HUES48 (cell line): ENCODE data around the gene PNLIPRP2.
A peak's percentile ranks its signal among the peaks of the same experiment; 100 is the strongest.

Source experiments
- H3K27ac ChIP-seq: one replicate; pipeline ENCODE4 v1.7.0; 2013; ENCODE audit warnings: low read depth, low read length, inconsistent platforms
- H3K27me3 ChIP-seq: 2 replicates; pipeline ENCODE4 v1.6.1; 2013; ENCODE audit warnings: mild to moderate bottlenecking, low read length; ENCODE audit not compliant: control insufficient read depth, insufficient read depth
- H3K36me3 ChIP-seq: 2 replicates; pipeline ENCODE4 v1.6.1; 2013; ENCODE audit warnings: low read length; ENCODE audit not compliant: control insufficient read depth, insufficient read depth
- H3K4me1 ChIP-seq: 2 replicates; pipeline ENCODE4 v1.6.1; 2013; ENCODE audit warnings: mild to moderate bottlenecking, low read length; ENCODE audit not compliant: control insufficient read depth, insufficient read depth
- H3K4me3 ChIP-seq: 2 replicates; pipeline ENCODE4 v1.5.1; 2013; ENCODE audit warnings: mild to moderate bottlenecking, low read depth, low read length
- H3K9ac ChIP-seq: 2 replicates; pipeline ENCODE4 v1.6.1; 2013; ENCODE audit warnings: mild to moderate bottlenecking, low read depth, low read length, moderate library complexity
- H3K9me3 ChIP-seq: 2 replicates; pipeline ENCODE4 v1.6.1; 2013; ENCODE audit warnings: low read length; ENCODE audit not compliant: control insufficient read depth, insufficient read depth

PNLIPRP2 gene

GRCh38 chr10:116614796-116615195 lies 6.0 kb upstream of the PNLIPRP2 start:
- H3K9ac ChIP-seq: no peak overlapping the region

GRCh38 chr10:116615199-116615776 lies 5.5 kb upstream of the PNLIPRP2 start:
- H3K9ac ChIP-seq: no peak overlapping the region
- no peaks in the 10 kb centered on the region for H3K9me3 ChIP-seq
- H3K4me1 ChIP-seq: 0 out of 2 replicates have a peak, but pooled peaks cover 3% of the 10 kb centered on the region
- no peak overlapping the region for H3K27ac ChIP-seq
- no peak overlapping the region for H3K4me3 ChIP-seq
- H3K36me3 ChIP-seq: no peaks in the 10 kb centered on the region
- H3K27me3 ChIP-seq: peaks cover 7% of the 10 kb centered on the region; the same call in 1 of the 2 replicates

More at GRCh38 chr10:116614796-116615195, 6.0 kb upstream of the PNLIPRP2 start:
- H3K4me1 ChIP-seq: 0 out of 2 replicates have a peak, but pooled peaks cover 3% of the 10 kb centered on the region
- H3K36me3 ChIP-seq: no peaks in the 10 kb centered on the region
- no peak overlapping the region for H3K27ac ChIP-seq
- peaks cover 8% of the 10 kb centered on the region; the same call in 1 of the 2 replicates for H3K27me3 ChIP-seq
- no peaks in the 10 kb centered on the region for H3K9me3 ChIP-seq
- no peak overlapping the region for H3K4me3 ChIP-seq

GRCh38 chr10:116621476-116621875 lies 723 bp downstream of the PNLIPRP2 start:
- no peaks in the 10 kb centered on the region for H3K9me3 ChIP-seq
- no peak overlapping the region for H3K9ac ChIP-seq
- H3K4me1 ChIP-seq: 0 out of 2 replicates have a peak, but pooled peaks cover 3% of the 10 kb centered on the region
- H3K36me3 ChIP-seq: no peaks in the 10 kb centered on the region
- H3K27me3 ChIP-seq: peaks cover 2% of the 10 kb centered on the region; the same call in 1 of the 2 replicates
- no peak overlapping the region for H3K4me3 ChIP-seq
- H3K27ac ChIP-seq: no peak overlapping the region

- Histone ChIP-seq H3K4me1 (0 out of 2 replicates have a peak, but pooled peaks cover 5% of the 10 kb centered on the region), H3K27me3 (peaks cover 8% of the 10 kb centered on the region)
Measured at GRCh38 chr10:116621934-116622655, 1.3 kb downstream of the PNLIPRP2 start.

GRCh38 chr10:116625845-116626244 lies 5.1 kb downstream of the PNLIPRP2 start:
- no peaks in the 10 kb centered on the region for H3K36me3 ChIP-seq
- H3K4me3 ChIP-seq: no peak overlapping the region
- H3K27me3 ChIP-seq: peaks cover 9% of the 10 kb centered on the region
- no peaks in the 10 kb centered on the region for H3K9me3 ChIP-seq
- H3K9ac ChIP-seq: no peak overlapping the region
- H3K27ac ChIP-seq: no peak overlapping the region
- H3K4me1 ChIP-seq: 0 out of 2 replicates have a peak, but pooled peaks cover 3% of the 10 kb centered on the region

More at GRCh38 chr10:116621934-116622655, 1.3 kb downstream of the PNLIPRP2 start:
- Histone ChIP-seq H3K36me3 (no peaks in the 10 kb centered on the region), H3K9ac (no peak overlapping the region), H3K27ac (no peak overlapping the region), H3K9me3 (no peaks in the 10 kb centered on the region), H3K4me3 (no peak overlapping the region)

GRCh38 chr10:116626815-116627214 lies 6.1 kb downstream of the PNLIPRP2 start:
- Histone ChIP-seq H3K27ac (no peak overlapping the region), H3K9ac (no peak overlapping the region), H3K9me3 (no peaks in the 10 kb centered on the region), H3K36me3 (no peaks in the 10 kb centered on the region), H3K27me3 (peaks cover 9% of the 10 kb centered on the region), H3K4me3 (no peak overlapping the region), H3K4me1 (0 out of 2 replicates have a peak, but pooled peaks cover 3% of the 10 kb centered on the region)

- no peaks in the 10 kb centered on the region for H3K36me3 ChIP-seq
- H3K9me3 ChIP-seq: no peaks in the 10 kb centered on the region
- no peak overlapping the region for H3K27ac ChIP-seq
- H3K4me3 ChIP-seq: peak overlapping the region; percentile 75
- H3K9ac ChIP-seq: 0 out of 2 replicates have a peak overlapping the region, but pooled peaks have one; percentile 48
- H3K27me3 ChIP-seq: peaks cover 9% of the 10 kb centered on the region
- 0 out of 2 replicates have a peak, but pooled peaks cover 3% of the 10 kb centered on the region for H3K4me1 ChIP-seq
Measured at GRCh38 chr10:116627386-116627933, 6.7 kb downstream of the PNLIPRP2 start.

GRCh38 chr10:116629340-116629739 lies 8.6 kb downstream of the PNLIPRP2 start:
- H3K36me3 ChIP-seq: no peaks in the 10 kb centered on the region
- no peak overlapping the region for H3K4me3 ChIP-seq

GRCh38 chr10:116630020-116630419 lies 9.3 kb downstream of the PNLIPRP2 start:
- Histone ChIP-seq H3K4me3 (no peak overlapping the region), H3K9me3 (no peaks in the 10 kb centered on the region), H3K27me3 (peaks cover 9% of the 10 kb centered on the region), H3K27ac (no peak overlapping the region), H3K9ac (no peak overlapping the region), H3K36me3 (no peaks in the 10 kb centered on the region), H3K4me1 (0 out of 2 replicates have a peak, but pooled peaks cover 3% of the 10 kb centered on the region)

More at GRCh38 chr10:116629340-116629739, 8.6 kb downstream of the PNLIPRP2 start:
- Histone ChIP-seq H3K9me3 (no peaks in the 10 kb centered on the region), H3K9ac (no peak overlapping the region), H3K27me3 (peaks cover 9% of the 10 kb centered on the region), H3K4me1 (0 out of 2 replicates have a peak, but pooled peaks cover 3% of the 10 kb centered on the region), H3K27ac (no peak overlapping the region)

- peaks cover 4% of the 10 kb centered on the region for H3K27me3 ChIP-seq
- no peaks in the 10 kb centered on the region for H3K9me3 ChIP-seq
- H3K9ac ChIP-seq: no peak overlapping the region
- no peak overlapping the region for H3K4me3 ChIP-seq
- H3K36me3 ChIP-seq: no peaks in the 10 kb centered on the region
- no peak overlapping the region for H3K27ac ChIP-seq
- 0 out of 2 replicates have a peak, but pooled peaks cover 3% of the 10 kb centered on the region for H3K4me1 ChIP-seq
Measured at GRCh38 chr10:116631871-116632295, 11.1 kb downstream of the PNLIPRP2 start.
